BJ (cell line): ENCODE results near the gene CYB5R3. TPM values are rescaled to one million over a fixed set of nuclear protein-coding genes. Genes with fewer than 3 reads are reported as not detected.
A peak's percentile ranks its signal among the peaks of the same experiment; 100 is the strongest.

Source experiments
- CTCF ChIA-PET: fragments of 350-600 bp; formaldehyde crosslinking; extraction: SDS; loops from one replicate; lab custom pipeline; 2021; ENCODE audit warnings: antibody characterized with exemption, inconsistent platforms; lab: Yijun Ruan, JAX
- POLR2A ChIA-PET: fragments of 300-600 bp; sonication (Branson Sonifier 250); formaldehyde crosslinking; extraction: SDS; loops from one replicate; lab custom pipeline; 2021; ENCODE audit warnings: antibody characterized with exemption; lab: Charles Lee
- DNase-seq: peaks from one replicate; pipeline ENCODE4 v3.0.0-alpha.2; 2011; ENCODE audit warnings: low read depth
- H3K27me3 ChIP-seq: 2 replicates; pipeline ENCODE4 v1.6.0; 2011; ENCODE audit warnings: low read length; ENCODE audit not compliant: control insufficient read depth, insufficient read depth
- H3K36me3 ChIP-seq: 2 replicates; pipeline ENCODE4 v1.5.1; 2011; ENCODE audit warnings: low read length; ENCODE audit not compliant: control insufficient read depth, insufficient read depth
- H3K4me3 ChIP-seq: 2 replicates; pipeline ENCODE4 v1.5.1; 2011; ENCODE audit warnings: low read depth, mild to moderate bottlenecking, control low read depth, low read length
- polyA plus RNA-seq: library from polyadenylated mRNA; depleted of rRNA; stranded (reverse); fragments of >200 nt; gene quantifications from 2 replicates; pipeline ENCODE4 v1.2.3, GENCODE V29; 2011
- TF ChIP-seq, protein P1 (sequence below): IDR thresholded peaks from 2 replicates; pipeline ENCODE4 v1.5.1; 2011; ENCODE audit warnings: low read depth, mild to moderate bottlenecking, control low read depth, inconsistent platforms, low read length, moderate library complexity; ENCODE audit not compliant: insufficient read depth

Gene CYB5R3
- polyA plus RNA-seq, 1 experiment = 418 TPM

DNA sequence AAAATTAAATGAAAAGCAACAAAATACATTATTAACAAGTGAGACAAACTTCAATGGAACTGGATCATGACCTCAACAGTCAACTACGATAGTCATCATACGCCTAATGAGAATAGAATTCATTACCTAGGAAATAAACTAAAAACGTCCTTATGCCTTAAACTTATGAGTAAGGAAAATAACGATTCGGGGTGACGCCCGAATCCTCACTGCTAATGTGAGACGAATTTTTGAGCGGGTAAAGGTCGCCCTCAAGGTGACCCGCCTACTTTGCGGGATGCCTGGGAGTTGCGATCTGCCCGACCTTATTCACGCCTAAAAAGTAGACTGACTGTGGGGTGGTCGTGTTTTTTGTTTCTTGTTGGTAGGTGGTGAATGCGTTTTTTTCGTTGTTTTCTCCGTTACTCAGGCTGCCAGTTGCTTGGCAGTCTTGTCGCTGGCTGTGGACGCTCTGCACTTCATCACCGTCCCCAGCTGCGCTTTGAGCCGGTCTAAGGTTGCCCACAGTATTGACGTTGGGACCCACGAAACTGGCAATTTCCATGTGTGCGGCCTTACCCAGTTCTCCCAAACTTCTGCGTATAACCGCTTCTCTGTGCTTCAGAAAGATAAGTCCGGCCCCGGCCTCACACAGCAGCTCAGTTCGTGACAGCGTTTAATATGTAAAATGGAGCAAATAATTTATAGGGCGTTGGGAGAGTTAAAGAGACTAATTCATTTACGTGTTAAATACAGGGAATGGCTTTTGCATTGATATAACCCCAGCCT lies 33.9 kb downstream of the CYB5R3 start:
- TF ChIP-seq, protein P1, sequence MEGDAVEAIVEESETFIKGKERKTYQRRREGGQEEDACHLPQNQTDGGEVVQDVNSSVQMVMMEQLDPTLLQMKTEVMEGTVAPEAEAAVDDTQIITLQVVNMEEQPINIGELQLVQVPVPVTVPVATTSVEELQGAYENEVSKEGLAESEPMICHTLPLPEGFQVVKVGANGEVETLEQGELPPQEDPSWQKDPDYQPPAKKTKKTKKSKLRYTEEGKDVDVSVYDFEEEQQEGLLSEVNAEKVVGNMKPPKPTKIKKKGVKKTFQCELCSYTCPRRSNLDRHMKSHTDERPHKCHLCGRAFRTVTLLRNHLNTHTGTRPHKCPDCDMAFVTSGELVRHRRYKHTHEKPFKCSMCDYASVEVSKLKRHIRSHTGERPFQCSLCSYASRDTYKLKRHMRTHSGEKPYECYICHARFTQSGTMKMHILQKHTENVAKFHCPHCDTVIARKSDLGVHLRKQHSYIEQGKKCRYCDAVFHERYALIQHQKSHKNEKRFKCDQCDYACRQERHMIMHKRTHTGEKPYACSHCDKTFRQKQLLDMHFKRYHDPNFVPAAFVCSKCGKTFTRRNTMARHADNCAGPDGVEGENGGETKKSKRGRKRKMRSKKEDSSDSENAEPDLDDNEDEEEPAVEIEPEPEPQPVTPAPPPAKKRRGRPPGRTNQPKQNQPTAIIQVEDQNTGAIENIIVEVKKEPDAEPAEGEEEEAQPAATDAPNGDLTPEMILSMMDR = no peak
- Histone ChIP-seq H3K27me3 (no peaks in the 10 kb centered on the region), H3K36me3 (peaks cover 16% of the 10 kb centered on the region), H3K4me3 (peak overlapping the region; percentile 66)
- CTCF ChIA-PET = interaction anchor here (0.7 to 1.7 kb wide), 4 partner anchors 16 to 242 kb away, joined by 3 to 4 read pairs (median 4); no protein-coding TSS in a partner anchor
- DNase-seq = peak; percentile 92
- POLR2A ChIA-PET = interaction anchor here (0.7 kb wide), 1 partner anchor 32 kb away, joined by 3 read pairs; no protein-coding TSS in a partner anchor

DNA sequence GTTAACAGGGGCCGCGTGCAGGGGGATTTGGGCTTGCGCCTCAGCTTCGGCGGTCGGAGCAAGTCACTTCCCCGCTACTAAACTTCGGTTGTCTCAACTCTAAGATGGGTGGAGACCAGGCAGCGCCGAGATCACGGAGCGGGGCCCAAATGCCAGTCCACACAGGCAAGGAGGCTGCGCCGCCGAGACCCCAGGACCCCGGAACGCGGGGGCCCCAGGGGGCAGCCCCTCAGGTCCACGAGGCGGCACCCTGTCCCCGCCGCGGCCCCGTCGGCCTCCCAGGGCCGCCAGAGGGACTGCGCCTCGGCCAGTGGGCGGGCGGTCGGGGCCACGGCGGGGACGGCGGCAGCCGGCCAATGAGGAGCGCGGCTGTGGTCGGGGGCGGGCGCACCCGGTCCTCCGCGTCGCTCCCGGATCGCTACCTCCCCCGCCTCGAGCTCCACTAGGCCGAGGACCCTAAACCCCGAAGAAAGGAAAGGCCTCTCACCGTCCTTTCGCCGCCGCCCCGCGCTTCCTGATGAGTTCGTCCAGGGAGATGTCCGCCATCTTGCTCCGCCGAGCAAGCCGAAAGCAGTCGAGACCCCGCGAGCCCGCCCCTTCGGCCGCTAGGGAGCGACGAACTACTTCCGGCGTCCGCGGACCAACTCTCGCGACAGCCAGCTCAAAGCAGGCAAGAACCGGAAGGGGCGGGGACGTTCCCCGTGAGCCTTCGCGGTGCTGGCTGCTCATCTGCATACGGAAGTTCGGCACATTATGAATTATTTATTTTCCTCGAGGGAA lies 34.7 kb downstream of the CYB5R3 start, which contains the start of gene POLDIP3:
TSS of gene POLDIP3 (minus strand) at position 572 of the 780 bp plus-strand sequence. CDS start at position 546, 26 bp downstream.
- Histone ChIP-seq H3K27me3 (no peaks in the 10 kb centered on the region), H3K36me3 (peaks cover 8% of the 10 kb centered on the region), H3K4me3 (peak within 1 kb of the TSS; percentile 66)
- CTCF ChIA-PET = interaction anchor here (0.7 to 1.7 kb wide), 5 partner anchors 17 to 243 kb away, joined by 3 to 7 read pairs (median 4); no protein-coding TSS in a partner anchor
- POLR2A ChIA-PET = interaction anchor here (0.5 to 0.7 kb wide), 2 partner anchors 32 to 41 kb away, joined by 3 read pairs; no protein-coding TSS in a partner anchor
- DNase-seq = peak; percentile 81
- TF ChIP-seq, protein P1 = peak; percentile 40

DNA sequence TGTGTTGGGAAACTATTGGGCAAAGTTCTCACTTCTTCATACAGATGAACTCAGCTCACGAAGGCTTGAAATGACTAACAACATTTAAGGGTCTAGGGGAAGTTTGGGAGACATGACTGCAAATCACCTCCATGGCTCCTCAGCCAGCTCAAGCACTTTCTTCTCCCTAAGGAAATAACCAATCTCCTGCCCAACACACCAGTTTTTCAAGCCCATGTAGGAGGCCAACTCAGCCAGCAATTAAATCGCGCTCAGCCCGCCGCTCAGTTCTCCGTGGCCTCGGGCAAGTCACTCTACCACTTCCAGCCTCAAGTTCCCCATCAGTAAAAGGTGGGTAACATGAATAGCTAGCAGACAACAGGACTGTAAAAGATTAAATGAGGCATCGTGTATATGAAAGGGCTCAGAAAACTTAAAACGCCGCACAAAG lies 35.3 kb downstream of the CYB5R3 start:
- no peak for DNase-seq
- Histone ChIP-seq H3K36me3 (peaks cover 2% of the 10 kb centered on the region; the same call in 1 of the 2 replicates), H3K4me3 (peak overlapping the region; percentile 66), H3K27me3 (no peaks in the 10 kb centered on the region)
- ChIA-PET CTCF (interaction anchor here (1.2 to 1.3 kb wide), 2 partner anchors 85 to 206 kb away, joined by 4 to 7 read pairs; no protein-coding TSS in a partner anchor), POLR2A (interaction anchor here (0.5 to 1.1 kb wide), 2 partner anchors 31 to 101 kb away, joined by 3 read pairs; no protein-coding TSS in a partner anchor)
- TF ChIP-seq, protein P1 = no peak

DNA sequence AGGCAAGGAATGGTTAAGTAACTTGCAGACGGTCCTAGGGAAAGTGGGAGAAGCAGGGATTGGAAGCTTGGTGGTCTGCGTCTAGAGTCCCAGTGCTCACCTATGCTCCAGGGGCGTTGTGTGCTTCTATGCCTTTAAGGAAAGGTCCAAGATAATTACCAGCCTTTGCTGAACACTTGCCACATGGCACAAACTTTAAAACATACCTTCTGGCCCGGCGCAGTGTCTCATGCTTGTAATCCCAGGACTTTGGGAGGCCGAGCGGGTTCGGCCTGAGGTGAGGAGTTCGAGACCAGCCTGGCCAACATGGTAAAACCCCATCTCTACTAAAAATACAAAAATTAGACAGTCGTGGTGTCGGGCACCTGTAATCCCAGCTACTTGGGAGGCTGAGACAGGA lies 36.9 kb downstream of the CYB5R3 start:
- 0 out of 2 replicates have a peak, but pooled peaks cover 1% of the 10 kb centered on the region for H3K36me3 ChIP-seq
- H3K27me3 ChIP-seq = no peaks in the 10 kb centered on the region
- POLR2A ChIA-PET = no interaction called here
- CTCF ChIA-PET = interaction anchor here (1.3 kb wide), 1 partner anchor 8 kb away, joined by 4 read pairs; no protein-coding TSS in a partner anchor
- H3K4me3 ChIP-seq = no peak overlapping the region
- DNase-seq = no peak
- TF ChIP-seq, protein P1 = no peak
